Endothelial cell of umbilical vein (primary cell): ENCODE results near the gene CACNA1B. TPM values are rescaled to one million over a fixed set of nuclear protein-coding genes. Genes with fewer than 3 reads are reported as not detected.

Source experiments
- BruUV-seq: library from RNA; stranded (reverse); fragments of 400-500 nt; replicated peaks from 2 replicates; lab custom pipeline; 2021; lab: Mats Ljungman, UMichigan
- CTCF ChIA-PET: fragments of 300-600, 350-600 bp; sonication (Branson Sonifier 250); formaldehyde crosslinking; loops from one replicate; lab custom pipeline; 2021; ENCODE audit warnings: antibody characterized with exemption, inconsistent platforms; lab: Charles Lee
- POLR2A ChIA-PET: fragments of 300-600, 350-600 bp; sonication (Branson Sonifier 250); formaldehyde crosslinking; loops from one replicate; lab custom pipeline; 2021; ENCODE audit warnings: antibody characterized with exemption, inconsistent platforms; lab: Charles Lee
- DNase-seq: peaks from one replicate; pipeline ENCODE4 v3.0.0-alpha.2; 2011; ENCODE audit warnings: low read depth, low spot score
- FAIRE-seq: peaks from 2 replicates; lab custom pipeline; 2011; peaks lifted over from hg19 to GRCh38; lab: Jason Lieb, UNC
- H2AFZ ChIP-seq: 2 replicates; pipeline ENCODE4 v1.6.0; 2012; ENCODE audit warnings: low read depth, low read length, control low read depth, inconsistent platforms
- H3K27ac ChIP-seq: 2 replicates; pipeline ENCODE4 v1.5.1; 2011; ENCODE audit warnings: low read depth, mild to moderate bottlenecking, control low read depth, low read length, moderate library complexity; ENCODE audit not compliant: insufficient read depth
- H3K27me3 ChIP-seq, 2 experiments: 2 replicates each; pipeline versions ENCODE4 v1.6.0 to v1.6.1; 2011; ENCODE audit warnings: low read length in 2 of 2, mixed read lengths in 1 of 2; ENCODE audit not compliant: control insufficient read depth in 2 of 2, insufficient read depth in 2 of 2
- H3K36me3 ChIP-seq, 2 experiments: 2 replicates in 1 of 2; 3 replicates in 1 of 2; pipeline ENCODE4 v1.5.1; 2011; ENCODE audit warnings: low read length in 2 of 2, mild to moderate bottlenecking in 1 of 2, moderate library complexity in 1 of 2; ENCODE audit not compliant: control insufficient read depth in 2 of 2, insufficient read depth in 2 of 2; ENCODE audit errors: extremely low read depth in 1 of 2
- H3K4me1 ChIP-seq: 3 replicates; pipeline ENCODE4 v1.5.1; 2011; ENCODE audit warnings: mild to moderate bottlenecking, low read length; ENCODE audit not compliant: control insufficient read depth, insufficient read depth; ENCODE audit errors: extremely low read depth
- H3K4me2 ChIP-seq: 2 replicates; pipeline ENCODE4 v1.6.1; 2011; ENCODE audit warnings: low read length, control low read depth, mixed read lengths; ENCODE audit not compliant: insufficient read depth
- H3K4me3 ChIP-seq, 3 experiments: fragments of 200-600 bp in 1 of 3; sonication (generic), shearing (Covaris generic) in 1 of 3; replicated peaks in 1 of 3; 2 replicates each; pipeline ENCODE4 v1.5.1; 2011 to 2016; ENCODE audit warnings: control low read depth in 3 of 3, low read length in 3 of 3, mild to moderate bottlenecking in 2 of 3, inconsistent platforms in 1 of 3, low read depth in 1 of 3, moderate library complexity in 1 of 3; ENCODE audit not compliant: insufficient read depth in 1 of 3
- H3K79me2 ChIP-seq: 2 replicates; pipeline ENCODE4 v1.6.0; 2012; ENCODE audit warnings: low read length, inconsistent platforms; ENCODE audit not compliant: control insufficient read depth, insufficient read depth
- H3K9ac ChIP-seq: replicated peaks from 2 replicates; pipeline ENCODE3; 2011; ENCODE audit warnings: low read length, control low read depth; ENCODE audit not compliant: insufficient read depth; ENCODE audit errors: extremely low read depth
- H3K9me1 ChIP-seq: replicated peaks from 3 replicates; pipeline ENCODE4 v1.6.0; 2011; ENCODE audit warnings: mild to moderate bottlenecking, low read length; ENCODE audit not compliant: control insufficient read depth, insufficient read depth; ENCODE audit errors: extremely low read depth
- H3K9me3 ChIP-seq: replicated peaks from 2 replicates; pipeline ENCODE4 v1.5.1; 2012; ENCODE audit warnings: low read length, inconsistent platforms; ENCODE audit not compliant: control insufficient read depth, insufficient read depth
- H4K20me1 ChIP-seq: replicated peaks from 2 replicates; pipeline ENCODE3; 2011; ENCODE audit warnings: mild to moderate bottlenecking, low read length; ENCODE audit not compliant: control insufficient read depth, insufficient read depth; ENCODE audit errors: extremely low read depth
- CTCF ChIP-seq, 2 donors: IDR thresholded peaks; 1 replicate in 1 of 2; 2 replicates in 1 of 2; pipeline ENCODE4 v1.5.1; 2011; ENCODE audit warnings: low read length in 2 of 2, mild to moderate bottlenecking in 2 of 2, moderate library complexity in 2 of 2, control low read depth in 1 of 2, inconsistent platforms in 1 of 2, low read depth in 1 of 2; ENCODE audit not compliant: insufficient read depth in 1 of 2; ENCODE audit errors: extremely low read depth in 1 of 2
- EZH2 ChIP-seq: IDR thresholded peaks from 2 replicates; pipeline ENCODE4 v1.6.1; 2012; ENCODE audit warnings: borderline replicate concordance, low read depth, mild to moderate bottlenecking, moderate library complexity, low read length, inconsistent platforms; ENCODE audit not compliant: severe bottlenecking
- FOS ChIP-seq: IDR thresholded peaks from 2 replicates; pipeline ENCODE4 v1.6.1; 2011; ENCODE audit warnings: mild to moderate bottlenecking, low read length, moderate library complexity, borderline replicate concordance; ENCODE audit not compliant: insufficient read depth
- GATA2 ChIP-seq: IDR thresholded peaks from 2 replicates; pipeline ENCODE4 v1.7.0; 2011; ENCODE audit warnings: low read depth, mild to moderate bottlenecking, moderate library complexity, mixed read lengths, low read length; ENCODE audit not compliant: insufficient read length, insufficient read depth
- JUN ChIP-seq: IDR thresholded peaks from 2 replicates; pipeline ENCODE4 v1.6.1; 2011; ENCODE audit warnings: borderline replicate concordance, low read depth; ENCODE audit not compliant: insufficient read length, insufficient read depth
- MAX ChIP-seq: IDR thresholded peaks from 2 replicates; pipeline ENCODE4 v1.6.1; 2011; ENCODE audit not compliant: insufficient read depth, insufficient read length
- MYC ChIP-seq: IDR thresholded peaks from one replicate; pipeline ENCODE4 v1.6.1; 2011; ENCODE audit warnings: mild to moderate bottlenecking, low read depth, low read length
- POLR2A ChIP-seq: IDR thresholded peaks from 2 replicates; pipeline ENCODE4 v1.6.1; 2012; ENCODE audit warnings: low read depth, mild to moderate bottlenecking, control low read depth, low read length
- POLR2AphosphoS5 ChIP-seq: IDR thresholded peaks from 2 replicates; pipeline ENCODE4 v1.6.1; 2012; ENCODE audit warnings: low read depth, mild to moderate bottlenecking, control low read depth, low read length, moderate library complexity; ENCODE audit not compliant: insufficient read depth
- dilution Hi-C: fragments of 300-500 bp; cut with MboI; formaldehyde crosslinking; loops from one replicate; pipeline ENCODE4 v1.15.0; 2019; ENCODE audit warnings: low sequenced_read_pairs; ENCODE audit not compliant: extremely low pct_ligation_motif_present
- intact Hi-C: fragments of 100-400 bp; cut with micrococcal nuclease; formaldehyde crosslinking; loops from one replicate; pipeline ENCODE4 v1.10.0; 2022
- polyA plus RNA-seq, 4 experiments: library from polyadenylated mRNA; depleted of rRNA in 3 of 4; stranded (reverse) in 3 of 4; unstranded in 1 of 4; fragments of >200 nt; gene quantifications; 2 replicates each; pipeline versions ENCODE4 v1.2.1 to v1.2.3, GENCODE V29; 2011 to 2012; ENCODE audit warnings: missing spikeins in 1 of 4
- total RNA-seq: library from RNA; stranded (reverse); gene quantifications from 2 replicates; pipeline ENCODE4 v1.2.3, GENCODE V29; 2021

The CACNA1B gene
- total and polyA plus RNA-seq, 2 donors (not counting 3 experiments of a cell fraction or from before 2014, with no cell fraction given): 0.11 to 0.41 TPM

- no peak overlapping the region for H3K4me2 ChIP-seq
- no peak for FAIRE-seq
- H4K20me1 ChIP-seq: no peaks in the 10 kb centered on the region
- intact Hi-C loops (no loop called here), dilution Hi-C loops (no loop called here)
- no peak overlapping the region for H3K9ac ChIP-seq
- no peak overlapping the region for H2AFZ ChIP-seq
- TF ChIP-seq MAX (no peak), POLR2AphosphoS5 (no peak), GATA2 (no peak), CTCF (IDR thresholded peaks at IDR 0.05; ENCODE audit: extremely low read depth in 1 of 2, insufficient read depth in 1 of 2, low read depth in 1 of 2, low read length in 2 of 2) (no peak), JUN (no peak), MYC (no peak), EZH2 (no peak), POLR2A (no peak), FOS (no peak)
- H3K27ac ChIP-seq: no peak overlapping the region
- H3K9me1 ChIP-seq: no peaks in the 10 kb centered on the region
- no peaks in the 10 kb centered on the region for H3K27me3 ChIP-seq
- no peaks in the 10 kb centered on the region for H3K36me3 ChIP-seq
- no peaks in the 10 kb centered on the region for H3K9me3 ChIP-seq
- no TSS peak for BruUV-seq
- no peak overlapping the region for H3K4me3 ChIP-seq
- POLR2A ChIA-PET: no interaction called here
- DNase-seq: no peak
- H3K4me1 ChIP-seq: no peaks in the 10 kb centered on the region
- H3K79me2 ChIP-seq: no peaks in the 10 kb centered on the region
- CTCF ChIA-PET: no interaction called here
Observed at GRCh38 chr9:137984005-137984404, 106.4 kb downstream of the CACNA1B start.
